GM23338 (cell line): Measurements from ENCODE around the gene PSMG2. TPM values are rescaled to one million over a fixed set of nuclear protein-coding genes. Genes with fewer than 3 reads are reported as not detected.

Source experiments
- ATAC-seq: fragments of 200-7000 bp; cut with Tn5 transposase; 3 replicates; pipeline ENCODE4 v1.9.1; 2020
- DNase-seq: peaks from one replicate; pipeline ENCODE4 v3.0.0-alpha.2; 2015; ENCODE audit warnings: low spot score
- H2AFZ ChIP-seq: fragments of 200-600 bp; sonication (generic); 2 replicates; pipeline ENCODE4 v1.8.0; 2016; ENCODE audit warnings: antibody characterized with exemption, mild to moderate bottlenecking, moderate library complexity
- H3F3A ChIP-seq: fragments of 200-600 bp; sonication (generic); replicated peaks from 2 replicates; pipeline ENCODE4 v1.8.0; 2017; ENCODE audit warnings: antibody characterized with exemption, mixed run types, low read depth
- H3K27ac ChIP-seq: fragments of 200-600 bp; sonication (generic); 2 replicates; pipeline ENCODE4 v1.6.1; 2016; ENCODE audit warnings: low read depth
- H3K27me3 ChIP-seq: fragments of 200-600 bp; sonication (generic); 2 replicates; pipeline ENCODE4 v1.8.0; 2016; ENCODE audit warnings: mild to moderate bottlenecking, mixed run types, moderate library complexity; ENCODE audit not compliant: insufficient read depth
- H3K36me3 ChIP-seq: fragments of 200-600 bp; sonication (generic); 2 replicates; pipeline ENCODE4 v1.8.0; 2016; ENCODE audit warnings: mild to moderate bottlenecking; ENCODE audit not compliant: insufficient read depth
- H3K4me1 ChIP-seq: fragments of 200-600 bp; sonication (generic); 2 replicates; pipeline ENCODE4 v1.8.0; 2016; ENCODE audit warnings: mild to moderate bottlenecking, moderate library complexity; ENCODE audit not compliant: insufficient read depth
- H3K4me2 ChIP-seq: fragments of 200-600 bp; sonication (generic); 2 replicates; pipeline ENCODE4 v1.7.1; 2017; ENCODE audit warnings: mixed run types
- H3K4me3 ChIP-seq: fragments of 200-600 bp; sonication (generic); 2 replicates; pipeline ENCODE4 v1.6.1; 2016; ENCODE audit warnings: mixed run types
- H3K79me2 ChIP-seq: fragments of 200-600 bp; sonication (generic); replicated peaks from 2 replicates; pipeline ENCODE4 v1.8.0; 2017; ENCODE audit warnings: mild to moderate bottlenecking; ENCODE audit not compliant: insufficient read depth
- H3K9me2 ChIP-seq: fragments of 200-600 bp; sonication (generic); 2 replicates; pipeline ENCODE4 v1.8.0; 2017; ENCODE audit not compliant: insufficient read depth
- H4K20me1 ChIP-seq: fragments of 200-600 bp; sonication (generic); replicated peaks from 2 replicates; pipeline ENCODE4 v1.8.0; 2017; ENCODE audit warnings: mild to moderate bottlenecking; ENCODE audit not compliant: insufficient read depth
- H3K27ac Mint-ChIP-seq: 2 replicates; pipeline ENCODE4 v1.8.0; 2020; ENCODE audit warnings: inconsistent platforms, mild to moderate bottlenecking, moderate library complexity, mixed read lengths
- H3K27me3 Mint-ChIP-seq: 3 replicates; pipeline ENCODE4 v1.8.0; 2022; ENCODE audit warnings: low read depth, mild to moderate bottlenecking, moderate library complexity, mixed read lengths, inconsistent platforms; ENCODE audit not compliant: insufficient read depth, poor library complexity
- H3K36me3 Mint-ChIP-seq: 3 replicates; pipeline ENCODE4 v1.8.0; 2021; ENCODE audit warnings: low read depth, mild to moderate bottlenecking, inconsistent platforms, moderate library complexity, mixed read lengths
- H3K4me1 Mint-ChIP-seq: 3 replicates; pipeline ENCODE4 v1.8.0; 2020; ENCODE audit warnings: mild to moderate bottlenecking, inconsistent platforms, mixed read lengths
- H3K4me3 Mint-ChIP-seq: 3 replicates; pipeline ENCODE4 v1.8.0; 2021; ENCODE audit warnings: moderate library complexity, mild to moderate bottlenecking, inconsistent platforms, mixed read lengths
- H3K9me3 Mint-ChIP-seq: 3 replicates; pipeline ENCODE4 v1.8.0; 2020; ENCODE audit warnings: moderate library complexity, mild to moderate bottlenecking, inconsistent platforms, mixed read lengths
- CREB1 ChIP-seq: fragments of 250-450 bp; sonication (Bioruptor Pico); IDR thresholded peaks from 2 replicates; pipeline ENCODE4 v1.5.0; 2020; ENCODE audit warnings: low read depth, mild to moderate bottlenecking, moderate library complexity
- CTCF ChIP-seq, 2 experiments: fragments of 200-600 bp in 1 of 2; sonication (generic) in 1 of 2; conservative IDR thresholded peaks; 2 replicates each; pipeline versions ENCODE4 v1.5.1 to v1.6.1; 2016 to 2017; ENCODE audit warnings: antibody characterized with exemption in 2 of 2, low read depth in 2 of 2, mild to moderate bottlenecking in 2 of 2, moderate library complexity in 1 of 2
- ETS1 ChIP-seq: IDR thresholded peaks from 2 replicates; pipeline ENCODE4 v1.6.1; 2016; ENCODE audit warnings: antibody characterized with exemption
- EZH2 ChIP-seq: fragments of 200-600 bp; sonication (generic); IDR thresholded peaks from one replicate; pipeline ENCODE4 v1.8.0; 2017; ENCODE audit warnings: antibody characterized with exemption, mild to moderate bottlenecking, low read depth; ENCODE audit not compliant: unreplicated experiment
- EZH2phosphoT487 ChIP-seq: fragments of 200-600 bp; sonication (generic); IDR thresholded peaks from one replicate; pipeline ENCODE4 v1.8.1; 2018; ENCODE audit warnings: antibody characterized with exemption; ENCODE audit not compliant: unreplicated experiment
- JUNB ChIP-seq: IDR thresholded peaks from one replicate; pipeline ENCODE4 v1.6.1; 2016; ENCODE audit warnings: antibody characterized with exemption; ENCODE audit not compliant: unreplicated experiment
- NANOG ChIP-seq: IDR thresholded peaks from 2 replicates; pipeline ENCODE4 v1.6.1; 2016; ENCODE audit warnings: antibody characterized with exemption, borderline replicate concordance
- POLR2AphosphoS5 ChIP-seq: IDR thresholded peaks from 2 replicates; pipeline ENCODE4 v1.6.1; 2016; ENCODE audit warnings: antibody characterized with exemption, low read depth
- REST ChIP-seq: IDR thresholded peaks from one replicate; pipeline ENCODE4 v1.6.1; 2018; ENCODE audit warnings: antibody characterized with exemption; ENCODE audit not compliant: unreplicated experiment
- STAT1 ChIP-seq: IDR thresholded peaks from one replicate; pipeline ENCODE4 v1.6.1; 2016; ENCODE audit warnings: antibody characterized with exemption; ENCODE audit not compliant: unreplicated experiment
- ZNF114 ChIP-seq: fragments of 250-450 bp; sonication (Bioruptor Pico); IDR thresholded peaks from 2 replicates; pipeline ENCODE4 v1.5.0; 2020; ENCODE audit warnings: mild to moderate bottlenecking, moderate library complexity
- ZNF331 ChIP-seq: fragments of 250-450 bp; sonication (Bioruptor Pico); IDR thresholded peaks from 2 replicates; pipeline ENCODE4 v1.5.0; 2020; ENCODE audit warnings: low read depth, mild to moderate bottlenecking, moderate library complexity
- ZNF462 ChIP-seq: fragments of 250-450 bp; sonication (Bioruptor Pico); IDR thresholded peaks from 2 replicates; pipeline ENCODE4 v1.5.0; 2020; ENCODE audit warnings: mild to moderate bottlenecking, moderate library complexity
- polyA plus RNA-seq: library from polyadenylated mRNA; unstranded; fragments of >200 nt; fragmentation: Nextera tagmentation; extraction: Ambion mirVana; gene quantifications from 2 replicates; pipeline ENCODE4 v1.2.1, GENCODE V29; 2016
- total RNA-seq: library from RNA; depleted of rRNA; stranded (reverse); fragments of >200 nt; shearing (Covaris generic); gene quantifications from 2 replicates; pipeline ENCODE4 v1.2.3, GENCODE V29; 2014

The PSMG2 gene
- total and polyA plus RNA-seq, 2 experiments from 2014 or later: 87.8 to 151 TPM

GRCh38 chr18:12769136-12769535, 66.3 kb downstream of the PSMG2 start:
- Histone ChIP-seq H3K27me3 (no peaks in the 10 kb centered on the region), H3K4me1 (no peaks in the 10 kb centered on the region; the same call in none of the 2 replicates), H3F3A (no peaks in the 10 kb centered on the region), H2AFZ (no peak overlapping the region), H3K9me2 (0 out of 2 replicates have a peak, but pooled peaks cover 3% of the 10 kb centered on the region), H3K4me3 (no peak overlapping the region), H3K36me3 (no peaks in the 10 kb centered on the region), H3K79me2 (no peaks in the 10 kb centered on the region), H4K20me1 (no peaks in the 10 kb centered on the region), H3K27ac (no peak overlapping the region), H3K4me2 (no peak overlapping the region)
- H3K27me3 Mint-ChIP-seq: peaks cover 1% of the 10 kb centered on the region
- DNase-seq (no peak), ATAC-seq (no peak)
- H3K27ac Mint-ChIP-seq: no peak overlapping the region
- TF ChIP-seq ETS1 (no peak), JUNB (no peak), STAT1 (no peak), CREB1 (CRISPR knock-in tag) (no peak), ZNF331 (CRISPR knock-in tag) (no peak), ZNF114 (CRISPR knock-in tag) (no peak), EZH2 (no peak), NANOG (no peak), ZNF462 (CRISPR knock-in tag) (no peak), POLR2AphosphoS5 (no peak), CTCF (conservative IDR thresholded peaks at IDR 0.05; ENCODE audit: low read depth in 2 of 2) (no peak), EZH2phosphoT487 (no peak), REST (no peak)
- H3K36me3 Mint-ChIP-seq: no peaks in the 10 kb centered on the region; the same call in 2 of the 3 replicates
- no peaks in the 10 kb centered on the region for H3K9me3 Mint-ChIP-seq
- H3K4me1 Mint-ChIP-seq: peaks cover 8% of the 10 kb centered on the region; the same call in 2 of the 3 replicates
- H3K4me3 Mint-ChIP-seq: no peak overlapping the region
